CD4-positive, alpha-beta T cell treated with Interleukin-12 subunit alpha and Interleukin-12 subunit beta, for 1 hour (primary cell): ENCODE data around the gene PFKP.

Experiments used
- DNase-seq: peaks from one replicate; pipeline ENCODE4 v3.0.0-alpha.2; 2020

The PFKP gene

GRCh38 chr10:3137958-3138726, 70.8 kb downstream of the PFKP start:
- no peak for DNase-seq

DNA sequence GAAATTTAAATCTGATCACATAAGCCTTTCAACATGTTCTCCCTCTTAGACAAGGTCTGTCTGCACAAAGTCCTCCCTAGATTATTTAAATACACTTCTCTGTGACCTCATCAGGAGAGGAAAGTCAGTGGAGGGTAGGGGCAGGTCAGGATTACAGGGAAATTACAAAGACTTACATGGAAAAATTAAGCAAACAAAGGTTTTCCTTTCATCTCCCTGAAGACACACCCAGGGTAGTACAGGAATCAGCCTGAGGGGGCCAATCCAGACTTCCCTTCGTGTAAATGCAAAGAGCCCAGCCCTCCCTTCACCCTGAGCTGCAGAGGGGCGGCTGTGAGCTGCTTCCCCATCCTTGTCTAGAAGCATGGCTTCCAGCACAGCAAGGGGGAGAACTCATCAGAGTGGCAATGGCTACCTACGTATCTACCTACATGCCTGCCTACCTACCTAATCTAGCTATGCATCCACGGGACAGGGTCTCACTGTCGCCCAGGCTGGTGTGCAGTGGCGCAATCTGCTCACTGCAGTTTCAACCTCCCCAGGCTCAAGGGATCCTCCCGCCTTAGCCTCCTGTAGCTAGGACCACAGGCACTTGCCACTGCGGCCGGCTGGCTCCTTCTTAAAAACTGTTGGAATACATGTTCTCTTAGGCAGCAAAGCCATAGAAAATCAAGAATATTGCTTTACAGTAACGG, 72.0 kb downstream of the PFKP start:
- no peak for DNase-seq

DNA sequence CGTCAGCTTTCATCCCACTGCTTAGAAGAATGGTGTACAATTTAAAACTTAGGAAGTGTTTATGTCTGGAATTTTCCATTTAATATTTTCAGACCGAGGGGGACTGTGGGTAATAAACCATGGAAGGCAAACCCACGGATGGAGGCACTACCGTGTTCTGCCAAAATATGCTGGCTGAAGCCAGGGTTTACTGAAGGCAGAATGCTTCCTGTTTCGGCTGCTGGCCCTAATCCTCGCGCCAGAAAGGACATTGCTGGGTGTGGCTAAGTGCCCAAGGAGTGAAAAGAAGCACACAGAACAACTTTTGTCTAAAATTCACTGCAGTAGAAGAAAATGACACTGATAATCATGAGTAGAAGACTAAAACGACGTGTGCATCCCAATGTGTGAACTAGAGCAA, 72.9 kb downstream of the PFKP start:
- DNase-seq: no peak

GRCh38 chr10:3141351-3142005, 74.1 kb downstream of the PFKP start:
- no peak for DNase-seq

- DNase-seq: no peak
Measured at GRCh38 chr10:3142146-3142875, 75.0 kb downstream of the PFKP start.

DNA sequence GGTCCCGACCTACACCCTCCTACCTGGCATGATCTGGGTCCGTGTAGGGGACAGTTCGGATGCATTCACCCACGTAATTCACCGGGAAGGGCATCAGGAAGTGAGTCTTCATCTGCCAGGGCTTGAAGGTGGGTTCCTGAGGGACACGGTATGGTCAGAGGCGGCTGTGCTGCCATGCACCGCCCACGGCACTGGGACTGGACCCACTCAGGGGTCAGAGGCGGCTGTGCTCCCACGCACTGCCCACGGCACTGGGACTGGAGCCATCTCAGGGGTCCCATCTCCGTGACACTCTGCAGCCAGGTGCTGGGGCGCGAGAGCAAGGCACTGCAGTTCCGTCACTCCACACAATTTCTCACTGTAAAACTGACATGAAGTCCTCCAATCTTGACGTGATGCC, 76.0 kb downstream of the PFKP start:
- DNase-seq: no peak

GRCh38 chr10:3143791-3144434, 76.6 kb downstream of the PFKP start:
- DNase-seq: no peak

DNA sequence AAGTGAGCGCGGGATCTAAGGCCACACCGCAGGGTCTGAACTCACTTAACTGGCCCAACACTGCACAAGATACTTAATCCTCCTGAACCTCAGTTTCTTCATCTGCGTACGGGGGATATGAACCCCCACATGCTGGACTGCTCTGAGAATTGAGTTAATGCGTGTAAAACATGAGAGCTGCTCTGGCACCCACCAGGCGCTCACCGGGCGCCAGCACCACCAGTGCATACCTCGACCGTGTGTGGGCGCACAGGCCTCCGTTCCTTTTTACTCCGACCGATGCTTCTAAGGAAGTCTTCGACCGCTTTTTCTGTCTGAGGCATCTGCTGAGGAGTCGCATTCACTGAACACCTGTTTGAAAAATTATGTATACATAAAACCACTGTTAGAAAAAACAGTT, 78.0 kb downstream of the PFKP start:
- DNase-seq: no peak

DNA sequence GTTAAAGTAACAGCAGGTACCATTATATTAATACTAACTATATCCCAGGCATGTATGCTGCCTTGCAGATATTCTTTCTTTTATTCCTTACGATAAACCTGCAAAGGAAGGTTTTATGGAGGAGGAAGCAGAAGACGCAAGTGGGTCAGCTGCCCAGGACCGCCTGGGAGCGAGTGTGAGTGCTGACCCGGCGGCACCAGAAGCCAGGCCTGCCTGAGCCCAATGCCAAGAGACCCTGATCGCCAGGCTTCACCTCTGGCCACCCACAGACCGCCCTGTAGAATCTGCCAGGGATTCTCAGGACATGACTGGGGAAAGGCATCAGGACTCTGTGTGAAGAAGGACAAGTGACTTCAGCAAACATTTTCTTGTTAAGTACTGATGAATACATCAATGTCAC, 78.9 kb downstream of the PFKP start:
- DNase-seq: no peak

DNA sequence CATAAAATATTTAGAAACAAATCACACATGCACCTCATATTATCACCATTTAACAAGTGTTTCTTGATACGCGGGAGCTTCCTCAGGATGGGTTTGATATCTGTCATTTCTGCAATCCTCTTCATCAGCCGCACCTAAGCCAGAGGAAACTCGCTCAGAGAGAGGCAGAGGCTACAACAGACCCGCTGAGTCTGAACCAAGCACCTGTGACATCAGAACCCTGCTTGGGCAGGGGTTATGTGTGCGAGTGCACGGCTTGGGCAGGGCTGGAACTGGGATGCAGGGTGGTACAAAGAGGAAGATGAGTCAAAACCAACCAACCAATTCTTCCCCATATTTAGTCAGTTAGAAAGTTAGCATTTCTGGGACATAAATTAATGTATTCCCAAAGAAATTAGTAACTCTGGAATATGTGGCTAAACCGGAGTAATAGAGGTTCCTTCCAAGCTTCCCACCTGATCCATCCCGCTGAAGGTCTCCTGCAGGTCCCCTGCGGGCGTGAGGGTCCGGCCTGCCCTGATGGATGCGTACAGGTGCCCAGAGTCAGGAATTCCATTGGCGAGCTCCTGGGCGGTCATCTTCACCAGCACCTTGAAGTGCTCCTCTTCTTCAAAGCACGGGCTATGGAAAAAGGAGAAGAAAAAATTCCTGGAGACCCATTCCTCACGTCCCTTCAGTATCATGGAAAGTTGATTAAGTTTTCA, 79.9 kb downstream of the PFKP start:
- no peak for DNase-seq

- DNase-seq: no peak
Measured at GRCh38 chr10:3148041-3148440, 80.7 kb downstream of the PFKP start.

DNA sequence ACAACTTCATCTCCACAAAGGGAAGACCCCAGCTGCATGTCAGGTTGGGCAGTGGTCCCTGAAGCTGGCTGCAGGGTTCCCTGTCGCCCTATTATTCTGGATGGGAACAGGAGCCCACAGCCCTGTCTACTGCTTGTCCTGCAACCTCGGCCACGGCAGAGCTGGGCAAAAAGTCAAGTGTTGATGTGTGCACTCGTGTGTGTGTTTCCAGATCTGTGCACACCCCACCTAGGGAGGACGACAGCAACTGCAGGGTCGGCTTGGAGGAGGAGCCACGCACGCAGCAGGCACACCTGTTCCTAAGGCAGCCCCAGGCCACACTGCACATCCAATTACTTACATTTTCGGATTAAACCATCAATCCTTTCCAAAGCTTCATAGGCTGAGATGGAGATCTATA, 81.6 kb downstream of the PFKP start:
- no peak for DNase-seq

DNA sequence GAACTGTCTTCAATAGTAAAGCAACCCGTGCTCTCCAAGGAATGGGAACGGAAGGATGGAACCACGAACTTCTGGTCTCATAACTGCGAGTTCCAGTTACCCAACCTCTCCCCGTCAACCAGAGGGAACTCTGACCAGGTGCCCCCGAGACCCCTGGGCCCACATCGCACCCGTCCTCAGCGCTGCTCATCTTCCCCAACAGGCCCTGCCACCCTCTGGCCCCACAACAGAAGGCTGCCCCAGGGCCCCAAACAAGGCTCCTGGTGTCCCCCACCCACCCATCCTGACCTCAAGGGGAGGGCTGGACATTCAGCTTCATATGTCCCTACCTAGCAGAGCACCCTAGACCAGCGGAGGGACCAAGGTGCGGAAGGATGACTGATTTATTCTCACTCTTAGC, 82.6 kb downstream of the PFKP start:
- no peak for DNase-seq

DNA sequence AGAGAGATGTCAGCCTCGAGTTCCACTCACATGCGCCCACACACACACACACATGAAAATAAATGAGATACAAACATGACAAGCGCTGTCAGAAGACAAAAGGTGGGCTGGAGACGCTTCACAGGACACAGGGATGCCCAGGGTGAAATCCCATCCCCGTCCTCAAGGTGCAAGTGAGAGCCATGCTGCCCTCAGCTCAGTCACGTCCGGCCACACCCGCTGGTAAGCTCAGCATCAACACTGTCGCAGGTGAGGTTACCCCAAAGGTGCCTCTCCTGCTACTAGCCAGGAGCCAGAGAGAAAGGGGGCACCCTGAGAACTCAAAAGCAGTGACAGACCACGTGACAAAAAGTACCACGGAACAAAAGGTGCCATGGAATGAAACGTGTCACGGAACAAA, 83.0 kb downstream of the PFKP start:
- no peak for DNase-seq

- no peak for DNase-seq
Measured at GRCh38 chr10:3150961-3151360, 83.6 kb downstream of the PFKP start.

DNA sequence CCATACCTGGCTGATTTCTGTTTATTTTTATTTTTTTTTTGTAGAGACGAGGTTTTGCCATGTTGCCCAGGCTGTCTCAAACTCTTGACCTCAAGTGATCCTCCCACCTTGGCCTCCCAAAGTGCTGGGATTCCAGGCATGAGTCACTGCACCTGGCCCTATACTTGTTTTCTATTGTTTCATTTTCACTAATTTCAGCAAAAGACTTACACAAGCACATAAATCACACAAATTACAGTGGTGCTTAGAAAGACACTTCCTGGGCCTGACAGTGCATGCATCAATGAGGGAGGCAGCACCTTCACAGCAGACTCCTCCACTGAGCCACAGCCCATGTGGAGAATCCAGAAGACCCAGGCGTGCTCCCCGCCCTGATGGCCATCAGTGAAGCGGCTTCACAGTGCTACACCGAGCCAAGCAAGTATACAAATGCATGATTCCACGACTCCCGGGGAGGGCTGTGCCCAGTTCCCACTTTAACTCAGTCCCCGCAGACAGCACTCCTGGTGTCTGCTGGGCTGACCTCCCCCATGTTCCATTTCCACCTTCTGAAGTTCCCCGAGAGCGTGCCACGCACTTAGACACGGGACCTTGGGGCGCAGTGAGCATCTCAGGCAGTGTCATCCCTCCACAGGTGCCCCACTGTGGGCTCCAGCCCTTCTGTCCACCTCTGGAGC, 84.7 kb downstream of the PFKP start:
- no peak for DNase-seq

GRCh38 chr10:3152566-3152935, 85.2 kb downstream of the PFKP start:
- DNase-seq: no peak

- DNase-seq: no peak
Measured at GRCh38 chr10:3154666-3155065, 87.3 kb downstream of the PFKP start.

DNA sequence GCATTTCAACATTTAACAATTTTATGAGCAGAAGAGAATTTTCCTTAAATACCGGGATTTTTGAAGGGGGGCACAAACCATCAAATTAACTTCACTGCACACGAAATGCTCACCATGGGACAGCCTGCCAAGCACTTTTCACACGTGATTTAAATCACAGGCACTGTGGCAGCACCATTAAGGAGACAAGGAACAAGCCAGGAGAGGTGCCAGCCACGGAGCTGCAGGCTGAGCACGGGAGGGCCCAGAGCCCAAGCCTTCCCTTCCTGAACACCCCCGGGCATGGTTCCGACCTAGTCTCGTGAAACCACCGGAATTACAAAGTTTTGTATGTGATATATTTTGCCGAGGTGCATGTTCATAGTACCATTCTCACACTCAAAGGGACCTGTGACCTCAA, 91.8 kb downstream of the PFKP start:
- DNase-seq: no peak

- DNase-seq: no peak
Measured at GRCh38 chr10:3162533-3162932, 95.2 kb downstream of the PFKP start.

DNA sequence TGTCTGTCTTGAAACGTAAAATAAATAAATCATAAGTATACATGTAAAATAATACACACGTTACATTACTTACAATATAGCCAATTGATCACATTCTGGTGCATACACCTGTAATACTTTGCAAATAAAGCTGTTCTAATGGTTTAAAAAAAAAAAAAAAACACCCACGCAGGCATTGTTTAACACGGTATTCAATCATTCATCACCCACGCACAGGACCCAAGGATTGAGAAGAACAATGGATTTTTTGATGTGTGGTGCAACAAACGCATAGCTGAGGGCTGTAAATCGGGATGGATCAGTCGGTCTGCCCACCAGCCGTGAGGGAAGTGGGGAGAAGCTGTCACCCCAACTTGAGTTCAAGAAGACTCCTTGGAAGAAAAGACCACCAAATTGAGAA, 96.5 kb downstream of the PFKP start:
- no peak for DNase-seq

DNA sequence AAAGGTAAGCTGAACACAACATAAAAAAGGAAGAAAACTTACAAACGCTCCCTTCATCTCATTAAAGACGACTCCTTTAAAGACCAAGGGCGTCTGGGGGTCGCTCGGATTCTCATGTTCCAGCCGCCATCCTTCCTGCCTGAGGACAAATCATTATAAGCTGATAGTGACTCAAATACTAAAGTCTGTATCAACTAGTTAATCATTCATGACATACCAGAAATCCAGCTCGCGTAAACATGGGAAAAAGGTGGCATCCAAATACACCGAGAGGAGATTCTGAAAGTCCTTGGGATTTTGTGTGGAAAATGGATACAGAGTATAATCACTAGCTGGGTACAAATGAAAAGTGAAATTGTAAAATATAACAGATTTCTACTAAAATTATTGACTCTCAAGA, 97.8 kb downstream of the PFKP start:
- DNase-seq: no peak
